Transverse colon (tissue), 4 donors: ENCODE results near the gene CYSTM1.

Experiments used
- POLR2A ChIP-seq: fragments of 450-650 bp; IDR thresholded peaks from one replicate; pipeline ENCODE4 v1.6.1; 2016; ENCODE audit warnings: antibody characterized with exemption, mild to moderate bottlenecking, moderate library complexity
- POLR2AphosphoS5 ChIP-seq, 3 donors: sonication (generic); formaldehyde crosslinking; IDR thresholded peaks; one replicate each; pipeline ENCODE4 v1.6.1; 2016; ENCODE audit warnings: antibody characterized with exemption in 3 of 3
- TF ChIP-seq, protein P1 (sequence below), 5 experiments: fragments of 200-600 bp in 3 of 5; fragments of 450-650 bp in 2 of 5; sonication (generic) in 3 of 5; IDR thresholded peaks; 1 replicate in 2 of 5; 2 replicates in 3 of 5; pipeline ENCODE4 v1.5.1; 2016 to 2017; ENCODE audit warnings: antibody characterized with exemption in 5 of 5, inconsistent platforms in 3 of 5, mild to moderate bottlenecking in 2 of 5, moderate library complexity in 1 of 5

GRCh38 chr5:140169410-140169809 lies 5.6 kb upstream of the CYSTM1 start:
- TF ChIP-seq POLR2A (no peak), POLR2AphosphoS5 (IDR thresholded peaks at IDR 0.05) (no peak)
- TF ChIP-seq, protein P1, sequence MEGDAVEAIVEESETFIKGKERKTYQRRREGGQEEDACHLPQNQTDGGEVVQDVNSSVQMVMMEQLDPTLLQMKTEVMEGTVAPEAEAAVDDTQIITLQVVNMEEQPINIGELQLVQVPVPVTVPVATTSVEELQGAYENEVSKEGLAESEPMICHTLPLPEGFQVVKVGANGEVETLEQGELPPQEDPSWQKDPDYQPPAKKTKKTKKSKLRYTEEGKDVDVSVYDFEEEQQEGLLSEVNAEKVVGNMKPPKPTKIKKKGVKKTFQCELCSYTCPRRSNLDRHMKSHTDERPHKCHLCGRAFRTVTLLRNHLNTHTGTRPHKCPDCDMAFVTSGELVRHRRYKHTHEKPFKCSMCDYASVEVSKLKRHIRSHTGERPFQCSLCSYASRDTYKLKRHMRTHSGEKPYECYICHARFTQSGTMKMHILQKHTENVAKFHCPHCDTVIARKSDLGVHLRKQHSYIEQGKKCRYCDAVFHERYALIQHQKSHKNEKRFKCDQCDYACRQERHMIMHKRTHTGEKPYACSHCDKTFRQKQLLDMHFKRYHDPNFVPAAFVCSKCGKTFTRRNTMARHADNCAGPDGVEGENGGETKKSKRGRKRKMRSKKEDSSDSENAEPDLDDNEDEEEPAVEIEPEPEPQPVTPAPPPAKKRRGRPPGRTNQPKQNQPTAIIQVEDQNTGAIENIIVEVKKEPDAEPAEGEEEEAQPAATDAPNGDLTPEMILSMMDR (IDR thresholded peaks at IDR 0.05), result no peak
